ENCODE measurements around the gene CD244. TPM values are rescaled to one million over a fixed set of nuclear protein-coding genes. Genes with fewer than 3 reads are reported as not detected.

The CD244 gene
- total RNA-seq, 4 donors from 2014 or later = 0.25 to 0.63 (median 0.34) TPM; not detected in 1

GRCh38 chr1:160799641-160800040 lies 63.0 kb downstream of the CD244 start:
- no peak overlapping the region for H3K4me3 ChIP-seq (ENCODE audit: low read depth, poor library complexity, severe bottlenecking)
- intact Hi-C loops (cut with DNase I; ENCODE audit: low total_unique reads) = no loop called here
- 84 to 86% methylated on average over 5 of the region's 5 CpGs for WGBS, 2 donors
- TF ChIP-seq CTCF (IDR thresholded peaks at IDR 0.05) (no peak), POLR2A (IDR thresholded peaks at IDR 0.05) (no peak)
- no peak for DNase-seq (ENCODE audit: low spot score in 2 of 2)

GRCh38 chr1:160798439-160798838 lies 64.2 kb downstream of the CD244 start:
- no peak for DNase-seq (ENCODE audit: low spot score in 2 of 2)
- WGBS, 2 donors = 84 to 88% methylated on average over 2 of the region's 2 CpGs
- intact Hi-C loops (cut with DNase I; ENCODE audit: low total_unique reads) = no loop called here
- no peak overlapping the region for H3K4me3 ChIP-seq (ENCODE audit: low read depth, poor library complexity, severe bottlenecking)
- TF ChIP-seq CTCF (IDR thresholded peaks at IDR 0.05) = no peak
- no peak for TF ChIP-seq POLR2A (IDR thresholded peaks at IDR 0.05)

- no peak for DNase-seq (ENCODE audit: low spot score in 2 of 2)
- intact Hi-C loops (cut with DNase I; ENCODE audit: low total_unique reads) = no loop called here
- TF ChIP-seq POLR2A (IDR thresholded peaks at IDR 0.05) (no peak), CTCF (IDR thresholded peaks at IDR 0.05) (no peak)
- H3K4me3 ChIP-seq (ENCODE audit: low read depth, poor library complexity, severe bottlenecking) = no peak overlapping the region
- 25 to 34% methylated on average over 4 of the region's 4 CpGs for WGBS, 2 donors
Observed at GRCh38 chr1:160797861-160798273, 64.8 kb downstream of the CD244 start.

GRCh38 chr1:160797271-160797709 lies 65.4 kb downstream of the CD244 start:
- 60 to 85% methylated on average over 3 of the region's 3 CpGs for WGBS, 2 donors
- intact Hi-C loops (cut with DNase I; ENCODE audit: low total_unique reads) = no loop called here
- DNase-seq (ENCODE audit: low spot score in 2 of 2) = no peak
- no peak overlapping the region for H3K4me3 ChIP-seq (ENCODE audit: low read depth, poor library complexity, severe bottlenecking)
- no peak for TF ChIP-seq POLR2A (IDR thresholded peaks at IDR 0.05)
- no peak for TF ChIP-seq CTCF (IDR thresholded peaks at IDR 0.05)

- TF ChIP-seq CTCF (IDR thresholded peaks at IDR 0.05) (no peak), POLR2A (IDR thresholded peaks at IDR 0.05) (no peak)
- 73 to 78% methylated on average over 4 of the region's 4 CpGs for WGBS, 2 donors
- no peak for DNase-seq (ENCODE audit: low spot score in 2 of 2)
- no peak within 1 kb of the TSS for H3K4me3 ChIP-seq (ENCODE audit: low read depth, poor library complexity, severe bottlenecking)
- intact Hi-C loops (cut with DNase I; ENCODE audit: low total_unique reads) = no loop called here
Observed at GRCh38 chr1:160795951-160796383, 66.7 kb downstream of the CD244 start, which contains the start of gene LY9. Gene LY9 (plus strand): TSS chr1:160796174. CDS start chr1:160796188, 14 bp downstream.

GRCh38 chr1:160794376-160794775 lies 68.3 kb downstream of the CD244 start:
- intact Hi-C loops (cut with DNase I; ENCODE audit: low total_unique reads) = no loop called here
- no peak for DNase-seq (ENCODE audit: low spot score in 2 of 2)
- TF ChIP-seq CTCF (IDR thresholded peaks at IDR 0.05) (no peak), POLR2A (IDR thresholded peaks at IDR 0.05) (no peak)
- no peak overlapping the region for H3K4me3 ChIP-seq (ENCODE audit: low read depth, poor library complexity, severe bottlenecking)
- 51 to 52% methylated on average over 3 of the region's 3 CpGs for WGBS, 2 donors
